Mammary epithelial cell (primary cell): ENCODE data around the gene TNS4.

Experiments
- CTCF ChIP-seq, 2 donors: IDR thresholded peaks in 1 of 2; conservative IDR thresholded peaks in 1 of 2; 2 replicates each; pipeline ENCODE4 v1.5.1; 2011 to 2012; ENCODE audit warnings: inconsistent platforms in 2 of 2, low read length in 2 of 2, mild to moderate bottlenecking in 2 of 2, control low read depth in 1 of 2, low read depth in 1 of 2; ENCODE audit not compliant: insufficient read depth in 1 of 2; ENCODE audit errors: extremely low read depth in 1 of 2
- EZH2 ChIP-seq: IDR thresholded peaks from 2 replicates; pipeline ENCODE4 v1.6.1; 2012; ENCODE audit warnings: low read length, inconsistent platforms, borderline replicate concordance

GRCh38 chr17:40540448-40540847, 39.0 kb upstream of the TNS4 start:
- TF ChIP-seq CTCF (conservative IDR thresholded peaks at IDR 0.05 in 1 of 2, IDR thresholded peaks at IDR 0.05 in 1 of 2; ENCODE audit: extremely low read depth in 1 of 2, insufficient read depth in 1 of 2, low read depth in 1 of 2, low read length in 2 of 2) (no peak), EZH2 (no peak)
